ENCODE measurements around the gene FBXL17. TPM values are rescaled to one million over a fixed set of nuclear protein-coding genes. Genes with fewer than 3 reads are reported as not detected.

FBXL17 gene
- total RNA-seq, 1 experiment from 2014 or later: 11.5 TPM

DNA sequence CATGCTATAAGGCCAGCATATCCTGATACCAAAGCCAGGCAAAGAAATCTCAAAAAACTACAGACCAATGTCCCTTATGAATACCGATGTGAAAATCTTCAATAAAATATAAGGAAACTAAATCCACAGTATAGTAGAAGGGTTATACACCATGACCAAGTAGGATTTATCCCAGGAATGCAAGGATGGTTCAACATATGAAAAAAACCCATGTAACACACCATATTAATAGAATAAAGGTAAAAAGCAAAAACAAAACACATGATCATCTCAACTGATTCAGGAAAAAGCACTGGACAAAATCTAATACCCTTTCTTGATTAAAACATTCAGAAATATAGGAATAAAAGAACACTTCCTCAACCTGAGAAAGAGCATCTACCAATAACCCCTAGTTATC is 6.1 kb downstream of the FBXL17 start:
- no peak for DNase-seq (ENCODE audit: extremely low read depth, low read depth)

- DNase-seq (ENCODE audit: extremely low read depth, low read depth): no peak
Measured at GRCh38 chr5:108373426-108373825, 8.5 kb downstream of the FBXL17 start.

GRCh38 chr5:108372369-108372768 is 9.5 kb downstream of the FBXL17 start:
- no peak for DNase-seq (ENCODE audit: extremely low read depth, low read depth)

DNA sequence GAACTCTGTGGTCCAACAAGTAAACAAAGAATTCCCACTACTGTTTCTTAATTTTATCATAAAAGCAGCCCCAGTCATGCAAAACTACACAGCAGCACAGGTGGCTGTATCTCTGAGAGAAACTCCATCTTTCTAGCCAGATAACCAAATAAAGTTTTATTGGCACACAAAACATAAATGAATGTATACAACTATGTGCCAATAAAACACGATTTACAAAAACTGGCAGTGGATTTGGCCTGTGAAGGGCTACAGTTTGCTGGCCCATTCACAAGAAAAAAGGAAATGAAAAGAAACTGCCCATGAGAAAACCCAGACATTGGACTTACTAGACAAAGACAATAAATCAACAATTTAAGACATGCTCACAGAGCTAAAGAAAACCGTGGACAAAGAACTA is 10.6 kb downstream of the FBXL17 start:
- DNase-seq (ENCODE audit: extremely low read depth, low read depth): no peak

DNA sequence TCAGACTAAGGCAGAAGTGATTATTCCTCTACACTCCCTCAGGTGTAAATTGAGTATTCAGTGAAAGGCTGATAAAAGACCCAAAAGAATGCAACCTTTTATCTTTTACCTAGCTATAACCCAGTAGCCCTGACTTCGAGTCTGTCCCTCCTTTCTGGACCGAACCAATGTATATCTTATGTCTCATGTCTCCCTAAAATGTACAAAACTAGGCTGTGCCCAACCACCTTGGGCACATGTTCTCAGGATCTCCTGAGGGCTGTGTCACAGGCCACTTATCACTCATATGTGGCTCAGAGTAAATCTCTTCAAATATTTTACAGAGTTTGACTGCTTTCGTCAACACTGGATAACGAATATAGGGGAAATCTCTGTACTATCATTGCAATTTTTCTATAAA is 12.7 kb downstream of the FBXL17 start:
- no peak for DNase-seq (ENCODE audit: extremely low read depth, low read depth)

- DNase-seq (ENCODE audit: extremely low read depth, low read depth): no peak
Measured at GRCh38 chr5:108367679-108368334, 14.1 kb downstream of the FBXL17 start.

DNA sequence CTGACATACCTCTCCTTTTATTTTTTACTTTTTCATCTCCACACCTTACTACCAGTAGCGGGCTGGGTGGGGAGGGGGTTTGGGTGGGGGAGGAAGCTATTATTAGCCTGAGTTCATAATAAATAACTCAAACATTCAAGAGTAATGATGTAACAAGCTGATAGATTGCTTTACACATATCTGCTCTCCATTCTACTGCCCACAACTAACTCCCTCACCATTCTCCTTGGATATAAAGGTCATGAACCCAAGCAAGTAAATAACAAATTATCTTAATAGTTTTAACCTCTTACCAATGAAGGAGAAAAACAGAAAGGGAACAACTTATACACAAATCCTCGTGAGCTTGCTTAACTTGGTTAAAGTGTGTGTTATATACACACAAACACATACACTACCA is 15.4 kb downstream of the FBXL17 start:
- no peak for DNase-seq (ENCODE audit: extremely low read depth, low read depth)

- no peak for DNase-seq (ENCODE audit: extremely low read depth, low read depth)
Measured at GRCh38 chr5:108361771-108362170, 20.1 kb downstream of the FBXL17 start.

GRCh38 chr5:108361239-108361638 is 20.7 kb downstream of the FBXL17 start:
- no peak for DNase-seq (ENCODE audit: extremely low read depth, low read depth)

- DNase-seq (ENCODE audit: extremely low read depth, low read depth): no peak
Measured at GRCh38 chr5:108360280-108360679, 21.6 kb downstream of the FBXL17 start.

- DNase-seq (ENCODE audit: extremely low read depth, low read depth): no peak
Measured at GRCh38 chr5:108356286-108356685, 25.6 kb downstream of the FBXL17 start.

- no peak for DNase-seq (ENCODE audit: extremely low read depth, low read depth)
Measured at GRCh38 chr5:108353087-108353486, 28.8 kb downstream of the FBXL17 start.

- DNase-seq (ENCODE audit: extremely low read depth, low read depth): peak; percentile 68
Measured at GRCh38 chr5:108345541-108346171, 36.2 kb downstream of the FBXL17 start.

GRCh38 chr5:108344103-108344822 is 37.6 kb downstream of the FBXL17 start:
- DNase-seq (ENCODE audit: extremely low read depth, low read depth): no peak

DNA sequence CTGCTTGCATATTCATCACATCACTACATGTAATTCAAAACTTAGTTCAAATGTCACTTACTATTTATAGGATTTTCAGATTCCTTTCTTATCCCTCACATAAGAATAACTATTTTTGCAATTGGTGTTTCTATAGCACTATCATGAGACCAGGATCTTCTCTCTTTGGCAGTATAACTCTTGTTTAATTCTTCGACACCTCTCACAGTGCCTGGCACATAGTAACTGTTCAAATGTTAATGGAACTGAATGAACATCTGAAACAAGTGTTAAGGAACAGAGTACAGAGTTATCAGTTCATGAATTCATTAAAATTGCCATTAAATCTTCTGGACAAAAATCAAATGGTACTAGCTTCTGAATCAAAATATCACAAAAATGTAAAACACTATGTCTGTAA is 40.0 kb downstream of the FBXL17 start:
- DNase-seq (ENCODE audit: extremely low read depth, low read depth): no peak

DNA sequence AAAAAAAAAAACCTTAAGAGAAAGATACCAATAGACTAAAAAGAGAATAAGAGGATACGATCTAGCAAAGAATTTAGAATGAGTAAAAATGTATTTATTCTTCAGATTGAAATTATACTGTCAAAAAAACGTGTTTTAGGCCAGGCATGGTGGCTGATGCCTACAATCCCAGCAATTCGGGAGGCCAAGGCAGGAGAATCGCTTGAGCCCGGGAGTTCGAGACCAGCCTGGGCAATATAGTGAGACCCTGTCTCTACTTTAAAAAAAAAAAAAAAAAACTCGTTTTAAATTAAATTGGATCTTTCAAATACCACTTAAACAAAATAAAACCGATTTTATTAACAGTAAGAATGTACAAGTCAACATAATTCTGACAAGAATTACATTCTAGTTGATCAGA is 41.8 kb downstream of the FBXL17 start:
- no peak for DNase-seq (ENCODE audit: extremely low read depth, low read depth)

GRCh38 chr5:108339220-108339619 is 42.7 kb downstream of the FBXL17 start:
- DNase-seq (ENCODE audit: extremely low read depth, low read depth): no peak

- DNase-seq (ENCODE audit: extremely low read depth, low read depth): no peak
Measured at GRCh38 chr5:108334225-108334624, 47.7 kb downstream of the FBXL17 start.

- DNase-seq (ENCODE audit: extremely low read depth, low read depth): no peak
Measured at GRCh38 chr5:108326982-108327381, 54.9 kb downstream of the FBXL17 start.

- DNase-seq (ENCODE audit: extremely low read depth, low read depth): no peak
Measured at GRCh38 chr5:108324886-108325285, 57.0 kb downstream of the FBXL17 start.

GRCh38 chr5:108321341-108321740 is 60.6 kb downstream of the FBXL17 start:
- DNase-seq (ENCODE audit: extremely low read depth, low read depth): no peak

GRCh38 chr5:108320231-108320630 is 61.7 kb downstream of the FBXL17 start:
- DNase-seq (ENCODE audit: extremely low read depth, low read depth): no peak

Measured in NCI-H460 (cell line).